Stimulated activated naive B cell treated with anti-CD40 and anti-IgM and Interleukin-4, amounts not matched to agents 10 μg/mL and 1 μg/mL and 100 μg/mL, for 72 hours (primary cell): ENCODE results near the gene NIM1K.
"Not testable (repeated sequence)": the region's sequence is repeated elsewhere in the genome, so short reads cannot be mapped to it uniquely, and the experiment has no call there.

Experiments used
- ATAC-seq, 2 donors: fragments of 150-1000 bp; cut with Tn5 transposase; replicated peaks; 2 replicates each; pipeline ENCODE4 v1.10.0; 2021; ENCODE audit warnings: moderate library complexity in 1 of 2
- DNase-seq: peaks from one replicate; pipeline ENCODE4 v3.0.0; 2021
- H3K27ac Mint-ChIP-seq: one replicate; pipeline ENCODE4 v1.8.0; 2022; ENCODE audit warnings: mild to moderate bottlenecking, mixed read lengths
- H3K27me3 Mint-ChIP-seq, 2 donors: one replicate each; pipeline ENCODE4 v1.8.0; 2022; ENCODE audit warnings: mixed read lengths in 2 of 2
- H3K36me3 Mint-ChIP-seq, 2 donors: one replicate each; pipeline ENCODE4 v1.8.0; 2022; ENCODE audit warnings: mixed read lengths in 2 of 2, mild to moderate bottlenecking in 1 of 2
- H3K4me1 Mint-ChIP-seq, 2 donors: one replicate each; pipeline ENCODE4 v1.8.0; 2022; ENCODE audit warnings: mixed read lengths in 2 of 2, mild to moderate bottlenecking in 1 of 2
- H3K4me3 Mint-ChIP-seq, 2 donors: one replicate each; pipeline ENCODE4 v1.8.0; 2022; ENCODE audit warnings: mild to moderate bottlenecking in 2 of 2, mixed read lengths in 2 of 2, moderate library complexity in 1 of 2
- H3K9me3 Mint-ChIP-seq, 2 donors: one replicate each; pipeline ENCODE4 v1.8.0; 2022; ENCODE audit warnings: mixed read lengths in 2 of 2, mild to moderate bottlenecking in 1 of 2

The NIM1K gene

GRCh38 chr5:43290726-43291125 lies 98.7 kb downstream of the NIM1K start:
- H3K4me3 Mint-ChIP-seq, result no peak overlapping the region
- H3K36me3 Mint-ChIP-seq, result peaks cover 38 to 56% of the 10 kb centered on the region in 2 donors
- DNase-seq (no peak), ATAC-seq (no peak)
- H3K27me3 Mint-ChIP-seq, result no peaks in the 10 kb centered on the region
- H3K9me3 Mint-ChIP-seq, result no peaks in the 10 kb centered on the region
- no peak overlapping the region for H3K27ac Mint-ChIP-seq
- peaks cover 0 to 2% of the 10 kb centered on the region in 2 donors for H3K4me1 Mint-ChIP-seq

DNA sequence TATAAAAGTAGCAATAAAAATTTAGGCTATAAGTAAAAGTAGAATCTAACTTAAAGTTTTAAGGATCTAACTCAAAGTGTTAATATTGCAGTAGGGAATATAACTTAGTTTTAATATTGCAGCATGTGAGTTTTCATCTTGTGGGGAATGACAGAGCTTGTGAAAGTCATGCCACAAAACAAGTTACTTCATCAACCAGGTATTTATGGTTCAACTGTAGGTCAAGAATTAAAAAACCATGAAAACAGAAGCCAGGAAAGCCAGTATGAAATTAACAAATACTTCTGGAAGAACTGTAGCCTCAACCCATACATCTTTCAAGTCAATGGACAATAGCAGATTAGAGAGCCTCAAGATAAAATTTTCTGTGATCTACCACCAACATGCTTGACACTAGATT lies 102.2 kb downstream of the NIM1K start:
- peaks cover 0 to 2% of the 10 kb centered on the region in 2 donors for H3K4me1 Mint-ChIP-seq
- no peak overlapping the region for H3K4me3 Mint-ChIP-seq
- H3K27me3 Mint-ChIP-seq, result no peaks in the 10 kb centered on the region
- DNase-seq (no peak), ATAC-seq (no peak)
- no peaks in the 10 kb centered on the region for H3K9me3 Mint-ChIP-seq
- no peak overlapping the region for H3K27ac Mint-ChIP-seq
- H3K36me3 Mint-ChIP-seq, result peaks cover 23 to 51% of the 10 kb centered on the region in 2 donors

DNA sequence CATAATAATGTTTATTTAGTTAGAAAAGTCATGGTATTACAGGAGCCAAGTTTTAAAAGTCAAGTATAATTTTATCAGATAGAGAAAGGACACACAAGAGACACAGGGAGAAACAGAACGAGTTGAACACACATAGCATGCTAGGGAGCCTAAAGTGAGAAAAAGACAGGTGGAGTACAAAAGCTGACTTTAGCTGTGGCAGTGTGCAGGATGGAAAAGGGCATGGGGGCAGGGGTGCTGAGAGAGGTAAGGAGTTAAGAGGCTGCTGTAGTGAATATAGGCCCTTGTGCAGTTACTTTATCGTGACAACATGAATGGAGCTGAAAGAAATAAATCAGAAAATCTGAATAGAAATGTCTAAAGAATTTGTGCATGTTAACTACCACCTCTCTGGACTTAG lies 103.2 kb downstream of the NIM1K start:
- peaks cover 0 to 2% of the 10 kb centered on the region in 2 donors for H3K4me1 Mint-ChIP-seq
- ATAC-seq, result no peak
- peaks cover 24 to 49% of the 10 kb centered on the region in 2 donors for H3K36me3 Mint-ChIP-seq
- H3K4me3 Mint-ChIP-seq, result no peak overlapping the region
- DNase-seq, result no peak
- H3K9me3 Mint-ChIP-seq, result no peaks in the 10 kb centered on the region
- H3K27me3 Mint-ChIP-seq, result no peaks in the 10 kb centered on the region
- no peak overlapping the region for H3K27ac Mint-ChIP-seq

DNA sequence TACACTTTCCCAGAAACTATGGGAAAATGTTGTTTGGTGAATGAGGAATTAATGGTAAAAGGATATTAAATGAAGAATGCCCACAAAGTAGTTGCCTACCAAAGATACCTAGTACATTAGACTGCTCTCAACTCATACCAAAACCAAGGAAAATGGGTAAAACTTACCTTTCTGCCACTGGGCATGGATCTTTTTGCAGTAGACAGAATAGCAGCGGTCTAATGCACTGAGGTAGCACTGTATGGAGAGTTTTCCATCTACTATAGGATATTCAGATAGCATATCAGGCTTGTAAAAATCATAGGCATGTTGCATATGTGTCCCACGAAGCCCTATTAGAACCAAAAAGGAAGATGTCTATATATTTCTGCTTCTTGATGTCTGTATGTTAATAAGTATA lies 104.8 kb downstream of the NIM1K start:
- H3K4me3 Mint-ChIP-seq, result no peak overlapping the region
- H3K27ac Mint-ChIP-seq, result no peak overlapping the region
- ATAC-seq (no peak), DNase-seq (no peak)
- H3K4me1 Mint-ChIP-seq, result peaks cover 10 to 14% of the 10 kb centered on the region in 2 donors
- H3K9me3 Mint-ChIP-seq, result no peaks in the 10 kb centered on the region
- peaks cover 27 to 54% of the 10 kb centered on the region in 2 donors for H3K36me3 Mint-ChIP-seq
- H3K27me3 Mint-ChIP-seq, result no peaks in the 10 kb centered on the region

GRCh38 chr5:43298443-43298842 lies 106.4 kb downstream of the NIM1K start:
- H3K27ac Mint-ChIP-seq, result no peak overlapping the region
- H3K9me3 Mint-ChIP-seq, result no peaks in the 10 kb centered on the region
- H3K36me3 Mint-ChIP-seq, result peaks cover 39 to 67% of the 10 kb centered on the region in 2 donors
- ATAC-seq, result no peak
- H3K27me3 Mint-ChIP-seq, result no peaks in the 10 kb centered on the region
- H3K4me1 Mint-ChIP-seq, result peaks cover 22 to 29% of the 10 kb centered on the region in 2 donors
- no peak for DNase-seq
- no peak overlapping the region for H3K4me3 Mint-ChIP-seq

DNA sequence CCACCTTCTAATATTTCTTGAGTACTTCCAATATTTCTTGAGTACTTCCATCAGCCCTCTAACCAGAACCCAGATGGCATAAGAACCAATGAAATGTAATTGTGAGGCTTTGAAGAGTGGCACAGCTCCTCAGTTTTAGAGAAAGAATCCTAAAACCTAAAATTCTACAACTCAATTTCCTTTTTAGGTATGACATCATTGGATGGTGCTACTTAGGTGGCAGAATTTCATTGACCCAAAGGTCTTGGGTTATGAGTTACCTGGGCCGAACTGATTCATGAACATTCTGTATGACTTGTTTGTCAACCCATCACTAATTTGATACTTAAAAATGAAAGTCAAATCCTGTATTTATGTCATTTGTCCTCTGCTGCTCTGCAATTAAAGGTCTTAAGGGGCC lies 108.1 kb downstream of the NIM1K start:
- H3K36me3 Mint-ChIP-seq, result peaks cover 35 to 58% of the 10 kb centered on the region in 2 donors
- DNase-seq (no peak), ATAC-seq (no peak)
- no peak overlapping the region for H3K27ac Mint-ChIP-seq
- no peak overlapping the region for H3K4me3 Mint-ChIP-seq
- no peaks in the 10 kb centered on the region for H3K9me3 Mint-ChIP-seq
- H3K27me3 Mint-ChIP-seq, result no peaks in the 10 kb centered on the region
- H3K4me1 Mint-ChIP-seq, result peaks cover 26 to 46% of the 10 kb centered on the region in 2 donors

GRCh38 chr5:43301653-43302091 lies 109.6 kb downstream of the NIM1K start:
- no peak for ATAC-seq
- H3K36me3 Mint-ChIP-seq, result peaks cover 31 to 55% of the 10 kb centered on the region in 2 donors
- no peaks in the 10 kb centered on the region for H3K27me3 Mint-ChIP-seq
- no peaks in the 10 kb centered on the region for H3K9me3 Mint-ChIP-seq
- no peak for DNase-seq
- H3K4me3 Mint-ChIP-seq, result no peak overlapping the region
- no peak overlapping the region for H3K27ac Mint-ChIP-seq
- H3K4me1 Mint-ChIP-seq, result peaks cover 24 to 58% of the 10 kb centered on the region in 2 donors

- Mint-ChIP-seq H3K4me1 (peaks cover 24 to 64% of the 10 kb centered on the region in 2 donors), H3K4me3 (no peak overlapping the region), H3K27me3 (no peaks in the 10 kb centered on the region), H3K9me3 (no peaks in the 10 kb centered on the region), H3K27ac (no peak overlapping the region), H3K36me3 (peaks cover 31 to 49% of the 10 kb centered on the region in 2 donors)
- DNase-seq, result no peak
- no peak for ATAC-seq
Observed at GRCh38 chr5:43302481-43302880, 110.5 kb downstream of the NIM1K start.

DNA sequence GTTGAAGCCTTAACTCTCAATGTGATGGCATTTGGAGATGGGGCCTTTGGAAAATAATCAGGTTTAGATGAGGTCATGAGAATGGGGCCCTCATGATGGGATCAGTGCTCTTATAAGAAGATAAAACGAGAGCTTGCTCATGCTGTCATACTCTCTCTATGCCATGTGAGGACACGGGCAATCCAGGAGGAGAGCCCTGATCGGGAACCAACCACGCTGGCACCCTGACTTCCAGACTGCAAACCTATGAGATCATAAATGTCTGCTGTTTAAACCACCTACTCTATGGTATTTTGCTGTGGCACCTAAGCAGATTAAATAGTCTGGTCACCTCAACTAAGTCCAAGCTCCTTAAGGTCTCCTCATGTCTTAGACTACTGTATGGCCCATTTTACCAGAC lies 111.2 kb downstream of the NIM1K start:
- ATAC-seq, result no peak
- DNase-seq, result no peak
- Mint-ChIP-seq H3K4me1 (peaks cover 24 to 70% of the 10 kb centered on the region in 2 donors), H3K9me3 (no peaks in the 10 kb centered on the region), H3K4me3 (no peak overlapping the region), H3K27ac (no peak overlapping the region), H3K27me3 (no peaks in the 10 kb centered on the region), H3K36me3 (peaks cover 30 to 45% of the 10 kb centered on the region in 2 donors)

DNA sequence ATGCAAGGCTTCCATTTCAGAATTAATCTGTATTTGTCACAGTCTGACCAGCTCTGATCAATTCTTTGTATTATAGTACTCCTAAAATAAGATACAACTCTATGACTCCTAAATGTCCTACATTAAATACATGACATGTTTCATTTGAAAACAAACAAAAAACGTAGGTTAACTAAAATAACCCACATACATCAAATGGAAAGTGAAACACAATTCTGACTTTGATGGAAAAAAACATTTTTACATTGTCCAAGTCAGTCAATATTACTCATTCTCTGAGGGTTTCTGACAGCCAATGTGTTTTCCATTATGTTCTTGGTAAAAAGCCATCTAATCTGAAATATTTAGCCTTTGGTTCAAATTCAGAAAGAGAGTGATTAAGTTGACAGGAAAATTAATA lies 112.5 kb downstream of the NIM1K start:
- H3K27me3 Mint-ChIP-seq, result no peaks in the 10 kb centered on the region
- DNase-seq (no peak), ATAC-seq (peak; percentile 65 to 71)
- H3K27ac Mint-ChIP-seq, result no peak overlapping the region
- no peaks in the 10 kb centered on the region for H3K9me3 Mint-ChIP-seq
- H3K4me1 Mint-ChIP-seq, result peaks cover 29 to 78% of the 10 kb centered on the region in 2 donors
- peak overlapping the region; percentile 25 to 29 for H3K4me3 Mint-ChIP-seq
- peaks cover 31 to 45% of the 10 kb centered on the region in 2 donors for H3K36me3 Mint-ChIP-seq

- DNase-seq (no peak), ATAC-seq (peak; percentile 50 to 63)
- H3K27me3 Mint-ChIP-seq, result no peaks in the 10 kb centered on the region
- peaks cover 27 to 38% of the 10 kb centered on the region in 2 donors for H3K36me3 Mint-ChIP-seq
- peak overlapping the region; percentile 51 for H3K27ac Mint-ChIP-seq
- H3K4me3 Mint-ChIP-seq, result no peak overlapping the region
- peaks cover 29 to 85% of the 10 kb centered on the region in 2 donors for H3K4me1 Mint-ChIP-seq
- H3K9me3 Mint-ChIP-seq, result no peaks in the 10 kb centered on the region
Observed at GRCh38 chr5:43305948-43306565, 114.0 kb downstream of the NIM1K start.

DNA sequence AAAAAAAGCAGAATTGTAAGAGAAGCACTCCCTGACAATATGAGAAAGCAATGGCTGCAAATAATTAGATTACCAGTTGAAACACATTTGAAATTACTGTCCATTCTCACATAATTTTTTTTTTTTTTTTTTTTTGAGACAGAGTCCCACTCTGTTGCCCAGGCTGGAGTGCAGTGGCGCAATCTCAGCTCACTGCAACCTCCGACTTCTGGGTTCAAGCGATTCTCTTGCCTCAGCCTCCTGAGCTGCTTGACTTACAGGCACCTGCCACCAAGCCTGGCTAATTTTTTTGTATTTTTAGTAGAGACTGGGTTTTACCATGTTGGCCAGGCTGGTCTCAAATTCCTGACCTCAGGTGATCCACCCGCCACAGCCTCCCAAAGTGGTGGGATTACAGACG lies 114.9 kb downstream of the NIM1K start:
- not testable (repeated sequence) for ATAC-seq, DNase-seq, H3K9me3 Mint-ChIP-seq, H3K27me3 Mint-ChIP-seq, H3K27ac Mint-ChIP-seq, H3K4me3 Mint-ChIP-seq
- Mint-ChIP-seq H3K36me3 (peaks cover 24 to 33% of the 10 kb centered on the region in 2 donors), H3K4me1 (peaks cover 23 to 82% of the 10 kb centered on the region in 2 donors)

GRCh38 chr5:43309122-43309521 lies 117.1 kb downstream of the NIM1K start:
- no peaks in the 10 kb centered on the region for H3K27me3 Mint-ChIP-seq
- DNase-seq (no peak), ATAC-seq (no peak)
- H3K27ac Mint-ChIP-seq, result no peak overlapping the region
- peaks cover 25 to 78% of the 10 kb centered on the region in 2 donors for H3K4me1 Mint-ChIP-seq
- H3K36me3 Mint-ChIP-seq, result peaks cover 25 to 36% of the 10 kb centered on the region in 2 donors
- H3K9me3 Mint-ChIP-seq, result no peaks in the 10 kb centered on the region
- H3K4me3 Mint-ChIP-seq, result peak overlapping the region; percentile 42 to 65

DNA sequence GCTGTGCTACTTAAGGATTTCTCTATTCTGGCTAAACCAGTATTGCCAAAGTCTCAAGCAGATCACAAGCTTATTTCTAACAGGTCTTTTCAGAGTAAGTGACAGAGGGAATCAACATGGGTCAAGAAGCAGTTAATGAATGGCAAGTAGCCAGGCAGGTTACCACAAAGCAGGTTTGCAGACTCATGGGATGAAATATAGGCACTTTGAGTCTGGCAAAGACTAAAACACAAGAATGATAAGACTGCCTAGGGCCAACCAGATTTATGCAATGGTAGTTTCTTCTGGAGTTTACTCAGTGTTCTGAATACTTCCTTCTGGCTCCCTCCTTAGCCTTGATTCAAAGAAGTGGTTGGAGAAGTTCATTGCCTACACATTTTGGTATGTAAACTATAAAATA lies 117.6 kb downstream of the NIM1K start:
- H3K4me1 Mint-ChIP-seq, result peaks cover 29 to 78% of the 10 kb centered on the region in 2 donors
- H3K4me3 Mint-ChIP-seq, result peak overlapping the region; percentile 42 to 65
- ATAC-seq (no peak), DNase-seq (no peak)
- no peak overlapping the region for H3K27ac Mint-ChIP-seq
- no peaks in the 10 kb centered on the region for H3K27me3 Mint-ChIP-seq
- peaks cover 3% of the 10 kb centered on the region in 2 donors for H3K9me3 Mint-ChIP-seq
- peaks cover 21 to 40% of the 10 kb centered on the region in 2 donors for H3K36me3 Mint-ChIP-seq

DNA sequence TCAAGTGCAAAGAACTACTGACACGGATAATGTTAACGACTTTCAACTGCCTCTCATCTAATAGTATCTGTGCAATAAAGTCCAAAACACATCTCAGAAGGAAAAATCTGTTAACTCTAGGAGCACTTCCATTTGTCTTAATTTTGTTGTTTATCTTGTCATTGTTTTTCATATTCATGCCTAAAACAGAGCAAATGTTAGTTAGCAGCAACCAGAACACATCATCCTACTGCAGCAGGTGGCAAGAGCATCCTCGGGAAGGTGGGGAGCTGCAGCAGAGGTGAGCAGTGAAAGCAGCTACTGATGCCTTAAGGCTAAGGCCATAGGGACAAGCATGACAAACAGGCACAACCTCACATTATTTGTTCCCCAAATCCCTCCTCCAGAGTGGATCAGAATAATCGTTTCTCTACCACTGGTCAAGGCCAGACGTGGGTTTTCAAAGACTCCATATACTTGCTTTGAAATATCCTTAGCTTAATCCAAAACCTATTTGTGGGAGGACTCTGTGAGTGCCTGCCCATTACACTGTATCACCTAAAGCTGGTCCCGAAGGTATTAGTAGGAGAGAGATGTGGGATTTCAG lies 120.1 kb downstream of the NIM1K start:
- Mint-ChIP-seq H3K4me3 (peak overlapping the region; percentile 93 to 99), H3K36me3 (peaks cover 20 to 36% of the 10 kb centered on the region in 2 donors), H3K4me1 (peaks cover 37 to 69% of the 10 kb centered on the region in 2 donors), H3K27ac (peak overlapping the region; percentile 99), H3K27me3 (no peaks in the 10 kb centered on the region), H3K9me3 (peaks cover 5% of the 10 kb centered on the region in 2 donors)
- DNase-seq, result no peak
- no peak for ATAC-seq
